RWPE1 (cell line): ENCODE results near the gene LDB3.

ENCODE experiments used
- CTCF ChIA-PET: fragments of 350-600 bp; sonication (Branson Sonifier 250); formaldehyde crosslinking; extraction: SDS; loops from one replicate; lab custom pipeline; 2021; lab: Yijun Ruan, JAX
- POLR2A ChIA-PET: fragments of 400-600 bp; formaldehyde crosslinking; extraction: SDS; loops from one replicate; lab custom pipeline; 2020; ENCODE audit warnings: antibody characterized with exemption; ENCODE audit not compliant: low non-redundant PET; lab: Yijun Ruan, JAX
- DNase-seq: peaks from one replicate; pipeline ENCODE4 v3.0.0; 2012; ENCODE audit warnings: low spot score
- H3K27ac ChIP-seq: fragments of 450-650 bp; 2 replicates; pipeline ENCODE4 v1.5.1; 2017
- CTCF ChIP-seq: fragments of 450-650 bp; conservative IDR thresholded peaks from 2 replicates; pipeline ENCODE4 v1.5.1; 2017; ENCODE audit warnings: low read depth, mild to moderate bottlenecking

The LDB3 gene

DNA sequence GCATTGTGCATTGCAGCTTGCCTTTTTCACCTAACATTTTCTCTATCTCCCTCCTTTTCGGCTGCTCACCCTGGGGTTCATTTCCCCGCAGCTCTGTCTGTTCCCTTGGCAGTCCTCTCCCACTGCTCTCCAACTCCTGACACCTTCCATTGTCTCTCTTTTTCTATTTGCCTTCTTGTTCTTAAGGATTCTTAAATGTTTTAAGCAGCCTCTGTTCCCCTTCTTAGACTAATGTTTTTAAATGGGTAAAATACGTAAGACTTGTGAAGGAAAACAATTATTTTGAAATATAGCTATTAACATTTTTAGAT, 107.5 kb downstream of the LDB3 start:
- CTCF ChIA-PET, result no interaction called here
- TF ChIP-seq CTCF, result no peak
- POLR2A ChIA-PET, result no interaction called here
- no peak for DNase-seq
- no peak overlapping the region for H3K27ac ChIP-seq

GRCh38 chr10:86779220-86780017, 111.1 kb downstream of the LDB3 start:
- ChIA-PET CTCF (interaction anchor here (0.6 to 0.7 kb wide), 2 partner anchors 61 to 194 kb away, joined by 3 to 4 read pairs; no protein-coding TSS in a partner anchor), POLR2A (no interaction called here)
- no peak for TF ChIP-seq CTCF
- no peak for DNase-seq
- H3K27ac ChIP-seq, result no peak overlapping the region

DNA sequence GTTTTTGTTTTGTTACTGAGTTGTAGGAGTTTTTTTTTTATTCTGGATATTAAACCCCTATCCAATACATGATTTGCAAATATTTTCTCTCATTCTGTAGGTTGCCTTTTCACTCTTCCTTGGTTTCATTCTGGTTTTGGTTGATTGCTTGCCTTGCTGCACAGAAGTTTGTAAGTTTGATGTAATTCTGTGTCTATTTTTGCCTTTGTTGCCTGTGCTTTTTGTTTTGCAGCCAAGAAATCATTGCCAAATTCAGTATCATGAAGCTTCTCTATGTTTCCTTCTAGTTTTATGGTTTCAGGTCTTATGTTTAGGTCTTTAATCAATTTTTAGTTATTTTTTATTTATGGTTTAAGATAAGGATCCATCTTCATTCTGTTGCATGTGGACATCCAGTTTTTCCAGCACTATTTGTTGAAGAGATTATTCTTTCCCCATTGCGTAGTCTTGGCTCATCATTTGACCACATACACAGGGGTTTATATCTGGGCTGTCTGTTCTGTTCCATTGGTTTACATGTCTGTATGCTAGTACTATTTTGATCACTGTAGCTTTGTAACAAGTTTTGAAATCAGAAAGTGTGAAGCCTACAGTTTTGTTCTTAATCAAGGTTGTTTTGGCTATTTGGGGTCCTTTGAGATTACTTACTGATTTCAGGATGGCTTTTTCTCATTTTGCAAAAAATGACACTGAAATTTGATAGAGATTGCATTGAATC, 114.5 kb downstream of the LDB3 start:
- DNase-seq, result no peak
- TF ChIP-seq CTCF, result no peak
- no peak overlapping the region for H3K27ac ChIP-seq
- POLR2A ChIA-PET, result no interaction called here
- CTCF ChIA-PET, result interaction anchor here (0.6 kb wide), 1 partner anchor 12 kb away, joined by 4 read pairs; no protein-coding TSS in a partner anchor

DNA sequence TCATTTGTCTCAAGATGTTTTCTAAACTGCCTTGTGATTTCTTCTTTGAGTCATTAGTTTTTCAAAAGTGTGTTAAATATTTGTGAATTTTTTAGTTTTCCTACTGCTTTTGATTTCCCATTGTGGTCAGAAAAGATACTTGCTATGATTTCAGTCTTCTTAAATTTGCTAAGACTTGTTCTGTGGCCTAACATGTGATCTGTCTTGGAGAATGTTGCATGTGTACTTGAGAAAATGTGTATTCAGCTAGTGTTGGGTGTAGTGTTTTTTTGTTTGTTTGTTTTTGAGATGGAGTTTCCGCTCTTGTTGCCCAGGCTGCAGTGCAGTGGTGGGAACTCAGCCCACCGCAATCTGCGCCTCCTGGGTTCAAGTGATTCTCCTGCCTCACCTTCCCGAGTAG, 116.7 kb downstream of the LDB3 start:
- H3K27ac ChIP-seq, result no peak overlapping the region
- ChIA-PET CTCF (no interaction called here), POLR2A (no interaction called here)
- no peak for TF ChIP-seq CTCF
- DNase-seq, result no peak
